ENCODE results near the gene FAAP20. TPM values are rescaled to one million over a fixed set of nuclear protein-coding genes. Genes with fewer than 3 reads are reported as not detected.

The FAAP20 gene
- total RNA-seq, 1 experiment from 2014 or later: 119 TPM

DNA sequence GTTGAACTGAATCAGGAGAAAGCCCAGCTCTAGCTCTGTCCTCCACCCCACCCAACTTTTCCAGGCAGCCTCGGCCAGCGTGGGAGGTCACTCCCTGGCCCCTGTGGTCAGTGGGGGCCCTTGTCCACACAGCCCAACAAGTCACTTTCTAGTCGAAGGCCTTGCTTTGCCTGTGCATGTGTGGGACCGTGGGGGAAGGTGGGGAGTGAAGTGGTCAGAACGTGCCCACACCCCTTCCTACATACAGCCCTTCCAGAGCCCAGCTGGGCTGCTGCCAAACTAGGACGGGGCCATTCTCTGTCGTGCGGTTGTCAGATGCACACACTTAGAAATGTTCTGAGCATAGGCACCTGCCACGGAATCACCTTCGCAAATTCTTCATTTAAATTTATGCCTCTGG is 18.0 kb downstream of the FAAP20 start:
- Histone ChIP-seq H3K18ac (ENCODE audit: insufficient read length, low read depth, low read length) (no peak overlapping the region), H3K4me1 (ENCODE audit: insufficient read depth, low read length) (no peaks in the 10 kb centered on the region), H3K27me3 (ENCODE audit: insufficient read depth, low read length) (no peaks in the 10 kb centered on the region), H3K9me3 (ENCODE audit: control insufficient read depth, low read depth, low read length) (no peaks in the 10 kb centered on the region), H4K8ac (replicated peaks; ENCODE audit: insufficient read length, low read depth, low read length) (no peak overlapping the region), H2BK5ac (ENCODE audit: insufficient read length, low read length) (no peak overlapping the region), H4K91ac (ENCODE audit: insufficient read length, low read depth, low read length) (no peak overlapping the region), H4K20me1 (ENCODE audit: control insufficient read depth, insufficient read depth, insufficient read length) (no peaks in the 10 kb centered on the region), H3K79me2 (ENCODE audit: insufficient read depth, low read length) (no peaks in the 10 kb centered on the region), H3K4ac (ENCODE audit: low read depth, low read length) (no peak overlapping the region), H2BK120ac (ENCODE audit: low read depth, low read length, poor library complexity, severe bottlenecking) (no peak overlapping the region), H3K9ac (ENCODE audit: extremely low read depth, insufficient read length, low read length) (no peak overlapping the region), H2AFZ (ENCODE audit: low read length) (no peak overlapping the region), H4K5ac (ENCODE audit: insufficient read length, low read depth, low read length) (no peak overlapping the region), H3K27ac (ENCODE audit: insufficient read length, low read depth, low read length) (no peak overlapping the region), H3K14ac (ENCODE audit: insufficient read depth, low read length) (no peak overlapping the region; the same call in 1 of the 2 replicates), H2BK12ac (ENCODE audit: insufficient read length, low read depth, low read length) (no peak overlapping the region), H3T11ph (ENCODE audit: low read length) (no peak overlapping the region), H2AK5ac (ENCODE audit: insufficient read length, low read length) (no peak overlapping the region), H3K23me2 (ENCODE audit: insufficient read length, low read depth, low read length, poor library complexity, severe bottlenecking) (no peaks in the 10 kb centered on the region), H2BK20ac (ENCODE audit: low read depth, low read length, poor library complexity, severe bottlenecking) (no peak overlapping the region), H3K56ac (ENCODE audit: insufficient read length, low read depth, low read length) (no peak overlapping the region), H2BK15ac (ENCODE audit: low read depth, low read length) (no peak overlapping the region), H3K23ac (ENCODE audit: insufficient read length, low read depth, low read length) (no peak overlapping the region), H3K4me2 (ENCODE audit: insufficient read depth, insufficient read length, low read length) (no peak overlapping the region), H3K79me1 (ENCODE audit: insufficient read depth, low read depth, low read length, poor library complexity, severe bottlenecking) (no peaks in the 10 kb centered on the region)
- H3K4me1 Mint-ChIP-seq: peaks cover 2 to 8% of the 10 kb centered on the region in 2 experiments; a peak in 2 of 4 replicates
- no peak overlapping the region for H3K27ac Mint-ChIP-seq
- no peaks in the 10 kb centered on the region for H3K9me3 Mint-ChIP-seq
- no CpG with 5 or more reads among the region's 10 CpGs for WGBS (ENCODE audit: extremely low coverage, insufficient read length, low lambda C conversion rate)
- TF ChIP-seq, protein P1, sequence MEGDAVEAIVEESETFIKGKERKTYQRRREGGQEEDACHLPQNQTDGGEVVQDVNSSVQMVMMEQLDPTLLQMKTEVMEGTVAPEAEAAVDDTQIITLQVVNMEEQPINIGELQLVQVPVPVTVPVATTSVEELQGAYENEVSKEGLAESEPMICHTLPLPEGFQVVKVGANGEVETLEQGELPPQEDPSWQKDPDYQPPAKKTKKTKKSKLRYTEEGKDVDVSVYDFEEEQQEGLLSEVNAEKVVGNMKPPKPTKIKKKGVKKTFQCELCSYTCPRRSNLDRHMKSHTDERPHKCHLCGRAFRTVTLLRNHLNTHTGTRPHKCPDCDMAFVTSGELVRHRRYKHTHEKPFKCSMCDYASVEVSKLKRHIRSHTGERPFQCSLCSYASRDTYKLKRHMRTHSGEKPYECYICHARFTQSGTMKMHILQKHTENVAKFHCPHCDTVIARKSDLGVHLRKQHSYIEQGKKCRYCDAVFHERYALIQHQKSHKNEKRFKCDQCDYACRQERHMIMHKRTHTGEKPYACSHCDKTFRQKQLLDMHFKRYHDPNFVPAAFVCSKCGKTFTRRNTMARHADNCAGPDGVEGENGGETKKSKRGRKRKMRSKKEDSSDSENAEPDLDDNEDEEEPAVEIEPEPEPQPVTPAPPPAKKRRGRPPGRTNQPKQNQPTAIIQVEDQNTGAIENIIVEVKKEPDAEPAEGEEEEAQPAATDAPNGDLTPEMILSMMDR (conservative IDR thresholded peaks at IDR 0.05): no peak
- no peak for DNase-seq
- H3K36me3 Mint-ChIP-seq (ENCODE audit: insufficient read depth in 1 of 3, low read depth in 3 of 3): peaks cover 15 to 51% (median 47%) of the 10 kb centered on the region in 3 experiments; a peak in 6 of 7 replicates
- no peaks in the 10 kb centered on the region for H3K27me3 Mint-ChIP-seq (ENCODE audit: low read depth)
- no peak overlapping the region for H3K4me3 Mint-ChIP-seq

Measured in H9 (cell line).